HG03342 (cell line): ENCODE measurements around the gene NID1.
"Not testable (repeated sequence)": the region's sequence is repeated elsewhere in the genome, so short reads cannot be mapped to it uniquely, and the experiment has no call there.

Source experiments
- ATAC-seq: cut with Tn5 transposase; IDR thresholded peaks from one replicate; pipeline ENCODE4 v1.9.1; 2021; ENCODE audit warnings: mild to moderate bottlenecking, moderate library complexity; ENCODE audit not compliant: unreplicated experiment

Gene NID1

GRCh38 chr1:235942979-235943575 lies 121.8 kb downstream of the NID1 start:
- no peak for ATAC-seq

- ATAC-seq, result no peak
These were observed 122.3 kb downstream of the NID1 start for GRCh38 chr1:235942625-235942934.

- no peak for ATAC-seq
These were observed 122.8 kb downstream of the NID1 start for GRCh38 chr1:235941876-235942624.

GRCh38 chr1:235940285-235940684 lies 124.6 kb downstream of the NID1 start:
- no peak for ATAC-seq

GRCh38 chr1:235939480-235939775 lies 125.5 kb downstream of the NID1 start:
- no peak for ATAC-seq

GRCh38 chr1:235938709-235939479 lies 126.0 kb downstream of the NID1 start:
- ATAC-seq, result peak; percentile 48

- no peak for ATAC-seq
These were observed 127.8 kb downstream of the NID1 start for GRCh38 chr1:235937123-235937522.

DNA sequence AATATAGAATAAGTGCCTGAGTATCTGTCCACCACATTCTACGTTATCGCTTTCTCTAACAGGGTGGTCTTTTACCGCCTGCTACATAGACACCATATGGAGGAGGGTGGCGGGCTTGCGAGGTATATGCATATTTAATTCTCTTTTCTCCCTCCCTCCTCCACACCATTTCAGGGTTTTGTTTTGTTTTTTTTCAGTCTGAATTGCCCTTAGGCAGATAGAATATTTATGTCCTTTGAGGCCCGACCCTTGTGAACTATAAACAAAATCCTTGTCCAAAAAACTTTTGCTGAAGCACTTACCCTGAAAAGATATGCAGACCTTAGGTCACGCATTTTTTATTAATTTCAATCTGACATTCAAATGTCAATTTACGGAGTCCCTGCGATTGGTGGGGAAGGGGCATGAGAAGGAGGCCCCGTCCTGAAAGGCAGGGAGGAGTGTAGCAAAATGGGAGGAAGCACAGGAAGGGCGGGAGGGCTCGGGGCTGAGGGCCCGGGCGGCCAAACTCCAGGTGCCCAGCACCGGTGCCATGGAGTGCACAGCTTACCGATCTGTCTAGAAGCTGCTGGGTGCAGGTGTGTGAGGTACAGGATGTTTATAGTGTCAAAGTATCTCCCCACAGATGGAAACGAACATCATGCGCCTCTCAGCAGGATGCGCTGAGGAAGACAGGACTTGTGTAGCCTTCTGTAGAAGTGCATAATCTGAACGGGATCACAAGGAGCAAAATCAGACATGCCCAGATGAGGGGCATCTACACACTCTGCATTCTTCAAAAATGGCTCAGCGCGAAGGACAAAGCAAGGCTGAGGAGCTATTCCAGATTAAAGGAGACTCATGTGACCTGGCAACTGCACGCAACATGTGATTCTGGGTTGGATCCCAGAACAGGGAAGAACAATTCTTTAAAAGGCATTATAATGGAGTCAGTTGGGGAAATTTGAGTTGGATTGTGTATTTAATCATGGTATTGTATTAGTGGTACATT lies 129.4 kb downstream of the NID1 start:
- no peak for ATAC-seq

- no peak for ATAC-seq
These were observed 131.1 kb downstream of the NID1 start for GRCh38 chr1:235933766-235934116.

GRCh38 chr1:235933017-235933765 lies 131.7 kb downstream of the NID1 start:
- no peak for ATAC-seq

GRCh38 chr1:235932090-235932510 lies 132.8 kb downstream of the NID1 start:
- no peak for ATAC-seq

DNA sequence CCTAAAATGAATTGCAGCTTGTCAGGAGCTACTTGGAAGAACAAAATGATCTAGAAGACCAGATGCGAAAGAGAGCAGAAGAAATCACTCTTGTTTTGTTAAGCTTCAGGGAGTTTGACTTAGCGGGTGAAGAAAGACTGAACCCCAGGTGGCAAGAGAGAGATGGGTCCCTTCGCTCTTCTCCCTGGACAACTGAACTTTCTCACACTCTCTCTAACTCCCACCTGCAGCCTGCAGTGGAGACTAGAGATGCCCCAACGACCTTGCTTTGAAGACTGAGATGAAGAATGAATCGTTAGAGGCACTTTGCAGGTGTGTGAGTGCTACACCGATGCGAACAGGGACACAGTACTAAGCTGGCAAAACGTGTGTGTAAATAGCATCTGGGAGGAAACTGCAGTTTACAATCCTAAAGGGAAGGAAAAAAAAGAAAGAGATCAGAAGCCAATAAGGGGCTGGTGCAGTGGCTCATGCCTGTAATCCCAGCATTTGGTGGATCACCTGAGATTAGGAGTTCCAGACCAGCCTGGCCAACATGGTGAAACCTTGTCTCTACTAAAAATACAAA lies 133.6 kb downstream of the NID1 start:
- no peak for ATAC-seq

GRCh38 chr1:235930543-235930942 lies 134.3 kb downstream of the NID1 start:
- ATAC-seq, result no peak

- no peak for ATAC-seq
These were observed 135.7 kb downstream of the NID1 start for GRCh38 chr1:235929216-235929615.

DNA sequence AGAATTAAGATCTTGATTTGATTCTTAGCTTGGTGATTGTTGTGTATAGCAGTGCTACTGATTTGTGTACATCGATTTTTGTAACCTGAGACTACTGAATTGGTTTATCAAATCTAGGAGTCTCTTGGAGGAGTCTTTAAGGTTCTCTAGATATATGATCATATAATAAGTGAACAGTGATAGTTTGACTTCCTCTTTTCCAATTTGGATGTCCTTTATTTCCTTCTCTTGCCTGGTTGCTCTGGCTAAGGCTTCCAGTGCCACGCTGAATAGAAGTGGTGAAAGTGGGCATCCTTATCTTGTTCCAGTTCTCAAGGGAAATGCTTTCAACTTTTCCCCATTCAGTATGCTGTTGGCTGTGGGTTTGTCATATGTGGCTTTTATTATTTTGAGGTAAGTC lies 136.7 kb downstream of the NID1 start:
- ATAC-seq, result no peak

DNA sequence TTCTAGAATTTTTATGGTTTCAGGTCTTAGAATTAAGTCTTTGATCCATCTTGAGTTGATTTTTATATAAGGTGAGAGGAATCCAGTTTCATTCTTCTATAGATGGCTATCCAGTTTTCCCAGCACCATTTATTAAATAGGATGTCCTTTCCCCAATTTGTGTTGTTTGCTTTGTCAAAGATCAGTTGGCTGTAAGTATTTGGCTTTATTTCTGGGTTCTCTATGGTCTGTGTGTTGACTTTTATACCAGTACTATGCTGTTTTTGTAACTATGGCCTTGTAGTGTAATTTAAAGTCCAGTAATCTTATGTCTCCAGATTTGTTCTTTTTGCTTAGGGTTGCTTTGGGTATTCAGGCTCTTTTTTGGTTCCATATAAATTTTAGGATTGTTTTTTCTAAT lies 137.3 kb downstream of the NID1 start:
- not testable (repeated sequence) for ATAC-seq
